GM19438 (cell line): ENCODE data around the gene KTN1.
A peak's percentile ranks its signal among the peaks of the same experiment; 100 is the strongest.

ENCODE experiments used
- ATAC-seq: cut with Tn5 transposase; IDR thresholded peaks from one replicate; pipeline ENCODE4 v1.9.1; 2021; ENCODE audit warnings: low read depth; ENCODE audit not compliant: unreplicated experiment

Gene KTN1

GRCh38 chr14:55662752-55663151 lies 82.7 kb downstream of the KTN1 start:
- ATAC-seq = no peak

- no peak for ATAC-seq
Measured at GRCh38 chr14:55665067-55665675, 85.2 kb downstream of the KTN1 start.

GRCh38 chr14:55667801-55668200 lies 87.8 kb downstream of the KTN1 start:
- ATAC-seq = no peak

GRCh38 chr14:55671641-55672040 lies 91.6 kb downstream of the KTN1 start:
- ATAC-seq = no peak

GRCh38 chr14:55673048-55673447 lies 93.0 kb downstream of the KTN1 start:
- ATAC-seq = no peak

- no peak for ATAC-seq
Measured at GRCh38 chr14:55681096-55681495, 101.1 kb downstream of the KTN1 start.

- no peak for ATAC-seq
Measured at GRCh38 chr14:55684956-55685584, 105.1 kb downstream of the KTN1 start.

GRCh38 chr14:55686713-55687112 lies 106.7 kb downstream of the KTN1 start:
- ATAC-seq = no peak

- no peak for ATAC-seq
Measured at GRCh38 chr14:55688566-55688965, 108.6 kb downstream of the KTN1 start.

GRCh38 chr14:55689981-55690871 lies 110.2 kb downstream of the KTN1 start:
- ATAC-seq = no peak

- no peak for ATAC-seq
Measured at GRCh38 chr14:55691659-55692058, 111.7 kb downstream of the KTN1 start.

- ATAC-seq = no peak
Measured at GRCh38 chr14:55693904-55694303, 113.9 kb downstream of the KTN1 start.

GRCh38 chr14:55697414-55697861 lies 117.4 kb downstream of the KTN1 start:
- no peak for ATAC-seq

- no peak for ATAC-seq
Measured at GRCh38 chr14:55698051-55698450, 118.0 kb downstream of the KTN1 start.

- no peak for ATAC-seq
Measured at GRCh38 chr14:55699131-55700057, 119.4 kb downstream of the KTN1 start.

- ATAC-seq = peak; percentile 97
Measured at GRCh38 chr14:55701638-55702037, 121.6 kb downstream of the KTN1 start.

- ATAC-seq = no peak
Measured at GRCh38 chr14:55702511-55702910, 122.5 kb downstream of the KTN1 start.

GRCh38 chr14:55704654-55705053 lies 124.6 kb downstream of the KTN1 start:
- no peak for ATAC-seq

GRCh38 chr14:55705651-55706364 lies 125.8 kb downstream of the KTN1 start:
- no peak for ATAC-seq

- no peak for ATAC-seq
Measured at GRCh38 chr14:55706365-55706684, 126.3 kb downstream of the KTN1 start.
